ENCODE results near the gene LYG1. TPM values are rescaled to one million over a fixed set of nuclear protein-coding genes. Genes with fewer than 3 reads are reported as not detected.
A peak's percentile ranks its signal among the peaks of the same experiment; 100 is the strongest.

Gene LYG1
- total RNA-seq, 1 experiment from 2014 or later, result 3.8 TPM

DNA sequence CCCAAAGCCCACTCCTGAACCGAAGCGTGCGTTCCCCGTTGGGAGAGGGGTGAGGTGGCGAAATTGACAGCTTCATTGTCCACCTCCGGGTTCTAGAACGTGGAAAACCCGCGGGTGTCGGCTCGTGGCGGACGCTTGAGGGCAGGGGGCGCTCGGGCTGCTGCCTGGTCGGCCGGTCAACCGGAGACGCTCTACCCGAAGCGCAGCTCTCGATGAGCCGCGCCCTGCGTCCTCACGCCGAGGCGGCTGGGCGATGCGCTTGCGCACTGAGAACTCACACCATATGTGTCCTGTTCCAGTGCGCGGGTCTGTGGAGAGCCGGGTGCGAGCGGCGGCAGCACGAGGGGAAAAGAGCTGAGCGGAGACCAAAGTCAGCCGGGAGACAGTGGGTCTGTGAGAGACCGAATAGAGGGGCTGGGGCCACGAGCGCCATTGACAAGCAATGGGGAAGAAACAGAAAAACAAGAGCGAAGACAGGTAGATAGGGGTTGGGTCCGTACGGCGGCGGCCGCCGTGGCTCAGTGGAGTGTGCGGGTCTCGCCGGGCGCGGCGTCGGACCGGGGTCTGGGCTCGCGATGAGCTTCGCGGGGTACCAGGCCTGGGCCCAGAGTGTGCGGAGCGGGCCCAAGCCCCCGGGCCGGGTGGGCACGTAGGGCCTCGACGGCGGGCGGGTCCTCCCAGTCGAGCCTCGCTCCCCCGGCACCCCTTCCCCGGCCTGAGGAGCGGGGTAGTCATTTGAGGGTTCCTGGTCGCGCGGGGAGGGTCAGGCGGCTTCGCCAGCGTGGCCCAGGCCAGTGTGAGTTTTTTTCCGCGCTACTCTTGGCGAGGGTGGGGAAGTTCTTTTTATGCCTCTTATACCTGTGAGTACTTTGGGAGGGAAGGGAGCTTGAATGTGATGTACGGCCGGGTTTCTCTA is 36.4 kb upstream of the LYG1 start, which contains the start of gene EIF5B (continued):
- TF ChIP-seq, protein P1, sequence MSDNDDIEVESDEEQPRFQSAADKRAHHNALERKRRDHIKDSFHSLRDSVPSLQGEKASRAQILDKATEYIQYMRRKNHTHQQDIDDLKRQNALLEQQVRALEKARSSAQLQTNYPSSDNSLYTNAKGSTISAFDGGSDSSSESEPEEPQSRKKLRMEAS (IDR thresholded peaks at IDR 0.05), result peak; percentile 95
- TF ChIP-seq SRF (IDR thresholded peaks at IDR 0.05; ENCODE audit: low read depth), result 0 out of 2 replicates have a peak, but pooled peaks have one; percentile 47

DNA sequence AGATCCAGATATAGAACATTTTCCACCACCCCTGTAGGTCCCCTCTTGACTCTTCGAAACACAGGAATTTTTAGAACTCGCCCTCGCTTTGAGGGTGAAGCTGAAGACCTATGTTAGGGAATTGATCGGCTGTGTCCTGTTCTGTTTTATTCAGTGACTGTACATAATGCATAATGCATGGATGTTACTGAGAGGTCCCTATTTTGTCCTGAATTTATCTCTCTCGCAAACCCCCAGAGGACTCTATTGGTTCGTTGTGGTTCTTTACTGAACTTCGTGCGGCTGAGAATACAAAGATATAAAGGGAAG is 35.8 kb upstream of the LYG1 start:
- no peak for DNase-seq (ENCODE audit: low read depth, low spot score)
- Histone ChIP-seq H4K20me1 (ENCODE audit: insufficient read depth) (peaks cover 9% of the 10 kb centered on the region; the same call in 1 of the 2 replicates), H3K4me2 (ENCODE audit: low read length) (peak overlapping the region; percentile 80), H3K4me1 (ENCODE audit: control insufficient read depth in 1 of 2, insufficient read depth in 2 of 2, low read length in 2 of 2) (peaks cover 2 to 23% of the 10 kb centered on the region in 2 experiments), H2AFZ (ENCODE audit: low read depth, low read length, poor library complexity, severe bottlenecking) (peak overlapping the region; percentile 8), H3K36me3 (ENCODE audit: control insufficient read depth in 1 of 2, insufficient read depth in 2 of 2, low read length in 2 of 2) (peaks cover 8 to 14% of the 10 kb centered on the region in 2 experiments; a peak in 2 of 4 replicates), H3K9me2 (ENCODE audit: insufficient read depth) (no peaks in the 10 kb centered on the region), H3K9ac (ENCODE audit: low read length) (peak overlapping the region; percentile 89), H3K27me3 (ENCODE audit: insufficient read depth, low read length) (no peaks in the 10 kb centered on the region), H3K79me2 (ENCODE audit: insufficient read depth, low read length) (peaks cover 90% of the 10 kb centered on the region), H3K4me3 (replicated peaks in 1 of 2; ENCODE audit: low read depth in 1 of 2, low read length in 2 of 2) (peak overlapping the region; percentile 76 to 92), H3K9me3 (ENCODE audit: control insufficient read depth in 1 of 2, insufficient read depth in 1 of 2, low read depth in 1 of 2, low read length in 2 of 2) (no peaks in the 10 kb centered on the region), H3K27ac (ENCODE audit: low read depth, low read length) (peak overlapping the region; percentile 51)
- TF ChIP-seq, protein P1 (IDR thresholded peaks at IDR 0.05), result no peak
- TF ChIP-seq SRF (IDR thresholded peaks at IDR 0.05; ENCODE audit: low read depth) (no peak), EGR1 (IDR thresholded peaks at IDR 0.05; ENCODE audit: low read depth) (peak; percentile 37; the same call in 1 of the 2 replicates), YY1 (IDR thresholded peaks at IDR 0.05; ENCODE audit: extremely low read depth, insufficient replicate concordance, low read depth, low read length) (no peak), RAD21 (IDR thresholded peaks at IDR 0.05; ENCODE audit: low read depth) (no peak), POLR2A (IDR thresholded peaks at IDR 0.05; ENCODE audit: borderline replicate concordance, extremely low read depth, insufficient read depth, insufficient read length) (no peak), EZH2phosphoT487 (IDR thresholded peaks at IDR 0.05; ENCODE audit: borderline replicate concordance) (no peak)
- TF ChIP-seq, protein P2, sequence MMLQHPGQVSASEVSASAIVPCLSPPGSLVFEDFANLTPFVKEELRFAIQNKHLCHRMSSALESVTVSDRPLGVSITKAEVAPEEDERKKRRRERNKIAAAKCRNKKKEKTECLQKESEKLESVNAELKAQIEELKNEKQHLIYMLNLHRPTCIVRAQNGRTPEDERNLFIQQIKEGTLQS (IDR thresholded peaks at IDR 0.05), result no peak
- TF ChIP-seq, protein P3, sequence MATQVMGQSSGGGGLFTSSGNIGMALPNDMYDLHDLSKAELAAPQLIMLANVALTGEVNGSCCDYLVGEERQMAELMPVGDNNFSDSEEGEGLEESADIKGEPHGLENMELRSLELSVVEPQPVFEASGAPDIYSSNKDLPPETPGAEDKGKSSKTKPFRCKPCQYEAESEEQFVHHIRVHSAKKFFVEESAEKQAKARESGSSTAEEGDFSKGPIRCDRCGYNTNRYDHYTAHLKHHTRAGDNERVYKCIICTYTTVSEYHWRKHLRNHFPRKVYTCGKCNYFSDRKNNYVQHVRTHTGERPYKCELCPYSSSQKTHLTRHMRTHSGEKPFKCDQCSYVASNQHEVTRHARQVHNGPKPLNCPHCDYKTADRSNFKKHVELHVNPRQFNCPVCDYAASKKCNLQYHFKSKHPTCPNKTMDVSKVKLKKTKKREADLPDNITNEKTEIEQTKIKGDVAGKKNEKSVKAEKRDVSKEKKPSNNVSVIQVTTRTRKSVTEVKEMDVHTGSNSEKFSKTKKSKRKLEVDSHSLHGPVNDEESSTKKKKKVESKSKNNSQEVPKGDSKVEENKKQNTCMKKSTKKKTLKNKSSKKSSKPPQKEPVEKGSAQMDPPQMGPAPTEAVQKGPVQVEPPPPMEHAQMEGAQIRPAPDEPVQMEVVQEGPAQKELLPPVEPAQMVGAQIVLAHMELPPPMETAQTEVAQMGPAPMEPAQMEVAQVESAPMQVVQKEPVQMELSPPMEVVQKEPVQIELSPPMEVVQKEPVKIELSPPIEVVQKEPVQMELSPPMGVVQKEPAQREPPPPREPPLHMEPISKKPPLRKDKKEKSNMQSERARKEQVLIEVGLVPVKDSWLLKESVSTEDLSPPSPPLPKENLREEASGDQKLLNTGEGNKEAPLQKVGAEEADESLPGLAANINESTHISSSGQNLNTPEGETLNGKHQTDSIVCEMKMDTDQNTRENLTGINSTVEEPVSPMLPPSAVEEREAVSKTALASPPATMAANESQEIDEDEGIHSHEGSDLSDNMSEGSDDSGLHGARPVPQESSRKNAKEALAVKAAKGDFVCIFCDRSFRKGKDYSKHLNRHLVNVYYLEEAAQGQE (IDR thresholded peaks at IDR 0.05; ENCODE audit: low read depth), result no peak
- ChIA-PET POLR2A (interaction anchor here (0.7 to 3.2 kb wide), 6 partner anchors 10 to 687 kb away, joined by 3 to 14 read pairs (median 4); partner anchors contain the start of genes C2orf15 and REV1), RAD21 (ENCODE audit: low non-redundant PET in 1 of 2, low total read pairs in 2 of 2, uncharacterized antibody in 2 of 2, unreplicated experiment in 2 of 2) (interaction anchor here in 1 of 2 experiments (1.1 kb wide), 1 partner anchor 153 kb away, joined by 4 read pairs; the partner anchor contains the start of gene REV1), CTCF (interaction anchor here (1.0 to 2.3 kb wide), 8 partner anchors 11 to 687 kb away, joined by 3 to 14 read pairs (median 4); partner anchors contain the start of genes MRPL30 and REV1)
- ATAC-seq, result peak; percentile 30
- intact Hi-C loops (cut with micrococcal nuclease), result loop anchor here (1.0 kb wide), 3 partner anchors 154 to 251 kb away; partner anchors contain the start of genes MITD1, MRPL30 and REV1
- BruUV-seq (replicated peaks), result no TSS peak

Measured in HCT116 (cell line).